HG02610 (cell line): ENCODE results near the gene CPSF3.

Source experiments
- ATAC-seq: cut with Tn5 transposase; IDR thresholded peaks from one replicate; pipeline ENCODE4 v1.9.1; 2021; ENCODE audit warnings: mild to moderate bottlenecking, moderate library complexity; ENCODE audit not compliant: unreplicated experiment

Gene CPSF3

DNA sequence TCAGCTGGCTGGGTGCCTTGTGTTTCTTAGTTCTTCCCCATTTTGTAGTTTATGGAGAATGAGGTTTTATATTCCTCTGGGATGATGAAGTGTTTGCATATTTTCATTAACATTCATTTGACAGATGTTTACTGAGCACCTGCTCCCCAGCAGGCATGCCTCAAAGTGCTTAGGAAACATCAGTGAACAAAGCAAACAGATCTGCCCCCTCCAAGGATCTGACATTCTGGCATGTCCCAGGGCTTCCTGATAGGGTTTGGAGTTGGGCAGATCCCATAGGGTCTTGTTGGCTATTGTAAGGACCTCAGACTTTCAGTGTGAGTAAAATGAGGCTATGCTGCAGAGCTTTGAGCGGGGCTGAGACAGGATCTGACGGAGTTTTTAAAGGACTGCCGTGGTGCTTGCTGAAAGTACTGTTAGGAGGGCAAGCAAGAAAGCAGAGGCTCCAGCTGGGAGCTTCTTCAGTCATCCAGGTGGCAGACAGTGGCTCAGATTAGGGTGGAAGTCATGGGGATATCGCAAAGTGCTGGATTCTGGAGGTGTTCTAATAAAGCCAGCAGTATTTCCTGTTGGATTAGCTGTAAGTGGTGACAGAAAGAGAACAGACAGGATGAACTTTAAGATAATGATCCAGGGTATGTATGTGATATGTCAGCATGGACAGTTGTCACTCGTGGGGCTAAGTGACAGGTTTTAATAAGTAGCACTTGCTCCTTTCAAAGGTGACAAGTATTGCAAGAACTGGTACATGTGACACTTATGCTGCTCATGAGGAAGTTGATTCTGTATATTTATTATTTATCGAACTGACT is 39.6 kb downstream of the CPSF3 start:
- no peak for ATAC-seq

DNA sequence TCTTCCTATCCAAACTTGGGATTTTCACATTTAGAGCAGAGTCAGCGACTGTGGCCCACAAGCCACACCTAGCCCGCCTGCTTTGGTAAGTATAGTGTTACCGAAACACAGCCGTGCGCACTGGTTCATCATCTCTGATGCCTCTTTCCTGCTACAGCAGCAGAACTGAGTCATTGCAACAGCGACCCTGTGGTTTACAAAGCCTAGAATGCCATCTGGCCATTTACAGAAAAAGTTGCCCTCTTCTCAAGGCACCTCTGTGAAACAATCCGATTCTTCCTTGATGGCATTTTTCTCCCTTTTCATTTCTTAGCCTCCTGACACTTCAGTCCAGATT is 40.2 kb downstream of the CPSF3 start:
- no peak for ATAC-seq

DNA sequence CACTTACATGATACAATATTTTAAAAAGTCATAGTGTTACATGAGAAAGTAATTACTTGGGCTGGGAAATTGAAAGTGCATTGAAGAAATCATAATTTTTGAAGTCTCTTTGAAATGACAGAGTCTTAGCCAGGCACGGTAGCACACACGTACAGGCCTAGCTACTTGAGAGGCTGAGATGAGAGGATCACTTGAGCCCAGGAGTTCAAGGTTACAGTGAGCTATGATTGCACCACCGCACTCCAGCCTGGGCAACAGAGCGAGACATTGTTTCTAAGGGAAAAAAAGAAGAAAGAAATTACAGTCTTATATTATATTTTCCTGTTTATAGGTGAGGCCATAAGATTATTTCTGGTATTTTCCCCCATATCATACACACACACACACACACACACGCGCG is 41.7 kb downstream of the CPSF3 start:
- no peak for ATAC-seq

DNA sequence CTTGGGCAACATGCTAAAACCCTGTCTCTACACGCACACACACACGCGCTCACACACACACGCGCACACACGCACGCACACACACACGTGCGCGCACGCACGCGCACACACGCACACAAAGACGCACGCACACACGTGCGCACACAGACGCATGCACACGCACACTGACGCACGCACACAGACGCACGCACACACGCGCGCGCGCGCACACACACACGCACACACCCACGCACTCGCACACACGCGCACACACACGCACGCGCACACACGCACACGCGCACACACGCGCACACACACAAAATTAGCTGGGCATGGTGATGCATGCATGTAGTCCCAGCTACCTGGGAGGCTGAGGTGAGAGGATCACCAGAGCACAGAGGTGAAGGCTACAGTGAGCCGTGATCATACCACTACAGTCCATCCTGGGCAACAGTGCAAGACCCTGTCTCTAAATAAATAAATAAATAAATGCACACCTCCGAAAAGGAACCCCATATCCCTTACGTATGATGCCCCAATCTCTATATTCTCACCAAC is 42.8 kb downstream of the CPSF3 start:
- no peak for ATAC-seq

DNA sequence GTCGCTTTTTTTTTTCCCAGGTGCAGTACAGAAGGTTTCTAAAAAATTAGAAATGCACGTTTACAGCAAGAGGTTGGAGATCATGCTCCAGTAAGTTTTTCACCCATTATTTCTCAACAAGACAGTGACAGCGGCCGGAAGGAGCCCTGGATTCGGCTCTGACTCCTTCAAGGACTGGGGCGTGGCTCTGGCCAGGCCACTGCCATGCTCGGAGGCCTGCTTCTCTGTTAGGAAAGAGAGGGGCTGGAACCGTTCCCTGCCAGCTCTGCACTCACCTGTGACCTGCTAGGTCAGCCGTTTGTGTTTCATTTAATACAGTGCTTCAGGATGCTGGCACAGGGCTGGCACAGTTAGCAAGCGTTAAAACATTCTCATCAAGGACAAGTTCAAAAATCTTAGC is 44.2 kb downstream of the CPSF3 start:
- no peak for ATAC-seq

DNA sequence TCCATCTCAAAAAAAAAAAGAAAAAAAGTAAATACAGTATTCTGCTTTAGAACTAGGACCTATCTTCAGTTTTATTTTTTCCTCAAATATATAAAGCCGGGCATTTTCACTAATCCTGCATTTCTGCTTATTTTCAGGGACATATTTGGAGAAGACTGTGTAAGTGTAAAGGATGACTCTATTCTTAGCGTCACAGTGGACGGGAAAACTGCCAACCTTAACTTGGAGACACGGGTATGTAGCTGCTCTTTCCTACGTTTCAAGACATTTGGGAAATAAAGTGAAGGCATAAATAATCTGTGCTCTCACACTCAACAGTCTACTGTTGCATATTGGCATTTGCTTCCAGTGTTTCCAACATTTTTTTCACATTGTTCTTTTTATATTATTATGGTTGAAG is 47.8 kb downstream of the CPSF3 start:
- no peak for ATAC-seq

DNA sequence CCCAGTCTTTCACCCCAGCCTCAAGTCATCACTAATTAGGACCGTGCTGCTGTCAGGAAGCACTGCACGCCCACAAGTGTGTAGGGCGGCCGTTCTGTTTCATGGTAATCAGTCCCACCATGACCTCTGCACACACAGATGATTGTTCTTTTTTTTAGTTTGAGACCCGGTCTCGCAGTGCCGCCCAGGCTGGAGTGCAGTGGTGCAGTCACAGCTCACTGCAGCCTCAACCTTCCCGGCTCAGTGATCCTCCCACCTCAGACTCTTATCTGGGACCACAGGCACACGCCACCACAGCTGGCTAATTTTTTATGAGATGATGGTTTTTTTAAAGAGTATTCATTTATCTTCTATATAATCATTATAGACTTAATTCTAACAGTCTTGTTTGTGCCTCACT is 49.1 kb downstream of the CPSF3 start:
- ATAC-seq, result no peak

DNA sequence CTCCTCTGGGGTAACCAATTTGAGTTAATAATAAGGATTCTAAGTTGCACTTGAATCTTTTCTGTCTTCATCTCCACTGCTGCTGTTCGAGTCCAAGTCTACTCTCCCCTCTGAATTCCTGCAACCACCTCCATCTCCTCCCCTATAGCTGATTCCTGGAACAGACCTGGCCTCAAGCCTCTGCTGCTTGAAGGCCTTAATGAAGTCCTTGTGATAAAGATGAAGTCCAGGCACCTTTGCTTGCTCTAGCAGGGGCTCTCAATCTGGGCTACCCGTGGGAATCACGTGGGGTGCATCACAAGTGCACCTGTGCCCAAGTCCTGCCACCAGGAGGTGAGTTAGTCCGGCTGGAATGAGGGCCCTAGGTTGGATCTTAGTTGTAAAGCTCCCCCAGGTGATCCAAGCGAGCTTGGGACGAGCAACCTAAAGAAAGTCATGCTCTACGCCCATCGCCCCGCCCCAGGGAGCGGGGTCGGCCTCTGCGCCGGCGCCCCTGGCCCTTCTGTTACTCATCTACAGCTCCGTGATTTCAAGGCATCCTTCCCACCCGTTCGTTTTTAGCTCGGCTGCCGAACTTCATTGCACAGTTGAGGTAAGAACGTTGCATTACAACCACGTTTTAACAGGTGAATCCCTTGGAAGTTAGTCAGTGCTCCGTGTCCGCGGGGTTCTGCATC is 50.0 kb downstream of the CPSF3 start:
- no peak for ATAC-seq

DNA sequence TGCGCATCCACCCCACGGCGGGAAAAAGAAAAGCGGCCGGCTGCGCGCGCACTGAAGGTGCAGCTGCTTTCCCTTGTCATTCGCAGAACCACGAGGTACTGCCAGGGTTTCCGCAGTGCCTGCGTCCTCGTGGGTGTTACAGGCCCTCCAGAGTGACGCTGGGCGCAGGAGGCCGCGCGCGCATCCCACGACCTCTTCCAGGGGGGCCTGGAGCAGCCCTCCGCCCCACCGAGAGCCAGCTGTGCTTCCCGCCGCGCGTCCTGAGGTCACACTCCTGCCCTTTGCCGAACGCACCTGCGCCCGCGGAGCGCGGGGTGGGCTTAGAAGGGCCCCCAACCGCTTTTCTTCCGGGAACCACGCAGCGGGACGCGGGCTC is 50.5 kb downstream of the CPSF3 start:
- ATAC-seq, result peak; percentile 5

DNA sequence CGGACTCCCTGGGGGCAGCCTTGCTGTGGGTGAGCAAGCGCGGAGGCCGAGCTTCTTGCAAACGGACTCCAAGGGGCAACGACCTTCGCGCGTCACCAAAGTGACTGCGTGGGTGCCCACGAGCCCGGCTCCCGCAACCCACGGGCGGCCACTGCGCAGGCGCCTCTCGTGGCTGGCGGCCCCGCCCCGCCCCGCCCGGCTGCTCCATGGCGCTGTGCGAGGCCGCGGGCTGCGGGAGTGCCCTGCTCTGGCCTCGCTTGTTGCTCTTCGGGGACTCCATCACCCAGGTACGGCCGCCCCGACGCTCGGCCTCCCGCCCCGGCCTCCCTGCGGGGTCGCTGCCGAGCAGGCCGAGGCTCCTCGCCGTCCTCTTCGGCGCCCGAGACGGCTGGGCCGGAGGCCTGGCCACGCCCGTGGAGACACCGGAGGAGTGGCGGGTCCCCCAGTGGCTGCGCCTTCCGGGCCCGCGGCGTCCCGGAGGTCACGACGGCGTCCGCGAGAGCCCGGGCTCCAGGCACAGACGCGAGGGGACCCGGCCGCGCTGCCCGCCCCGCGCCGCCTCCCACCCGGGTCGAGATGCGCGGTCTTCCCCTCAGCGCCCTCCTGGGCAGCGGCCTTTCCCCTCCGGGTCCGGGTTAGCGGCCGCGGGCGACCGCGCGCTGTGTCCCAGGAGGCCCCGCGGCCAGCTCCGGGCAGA is 51.1 kb downstream of the CPSF3 start, which contains the start of gene IAH1:
Gene IAH1 (plus strand): TSS at position 191 of the 697 bp plus-strand sequence. CDS start 16 bp downstream, at position 207.
- ATAC-seq, result peak; percentile 66

DNA sequence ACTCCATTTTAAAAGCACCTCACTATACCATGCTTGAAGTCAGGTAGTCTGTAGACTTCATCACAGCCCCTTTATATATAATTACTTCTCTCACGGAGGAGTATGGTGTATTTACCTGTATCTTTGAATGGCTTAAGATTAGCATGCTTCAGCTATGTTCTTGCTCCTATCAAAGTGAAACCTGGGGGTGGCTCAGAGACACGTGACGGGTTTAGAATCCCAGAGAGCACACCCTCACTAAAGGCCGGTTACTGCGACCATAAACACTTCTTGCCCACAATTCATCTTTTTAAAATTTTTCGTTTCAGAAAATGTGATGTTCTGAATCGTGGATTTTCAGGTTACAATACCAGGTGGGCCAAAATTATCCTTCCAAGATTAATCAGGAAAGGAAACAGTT is 54.5 kb downstream of the CPSF3 start:
- no peak for ATAC-seq

DNA sequence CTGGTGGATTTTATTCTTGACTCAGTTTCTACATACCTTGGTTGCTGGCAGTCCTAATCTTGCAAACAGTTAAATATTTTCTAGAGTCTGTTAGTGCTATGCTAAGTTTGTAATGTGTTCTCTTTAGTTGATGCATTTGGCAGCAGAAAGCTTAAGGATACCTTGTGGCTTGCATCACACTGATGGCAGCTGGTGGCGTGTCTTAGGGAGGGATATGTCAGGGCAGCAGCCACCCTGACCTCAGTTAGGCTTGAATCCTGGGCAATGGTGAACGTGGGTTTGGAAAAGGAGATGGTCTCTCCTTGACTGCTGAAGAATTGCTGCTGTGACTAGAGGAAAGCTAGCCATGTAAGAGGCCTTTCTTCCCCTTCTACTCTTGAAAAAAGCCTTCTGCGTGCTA is 55.1 kb downstream of the CPSF3 start:
- ATAC-seq, result no peak

DNA sequence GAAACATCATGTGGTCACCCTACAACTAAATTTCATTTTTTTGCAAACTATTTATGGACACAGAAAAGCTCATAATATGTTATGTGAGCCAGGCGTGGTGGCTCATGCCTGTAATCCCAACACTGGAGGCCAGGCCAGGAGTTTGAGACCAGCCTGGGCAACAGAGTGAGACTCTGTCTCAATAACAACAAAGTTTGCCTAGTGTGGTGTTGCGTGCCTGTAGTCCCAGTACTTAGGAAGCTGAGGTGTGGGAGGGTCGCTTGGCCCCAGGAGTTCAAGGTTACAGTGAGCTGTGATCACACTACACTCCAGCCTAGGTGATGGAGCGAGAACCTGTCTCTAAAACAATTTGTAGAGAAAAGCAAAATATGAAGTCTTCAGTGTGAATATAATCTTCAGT is 56.7 kb downstream of the CPSF3 start:
- ATAC-seq, result no peak

DNA sequence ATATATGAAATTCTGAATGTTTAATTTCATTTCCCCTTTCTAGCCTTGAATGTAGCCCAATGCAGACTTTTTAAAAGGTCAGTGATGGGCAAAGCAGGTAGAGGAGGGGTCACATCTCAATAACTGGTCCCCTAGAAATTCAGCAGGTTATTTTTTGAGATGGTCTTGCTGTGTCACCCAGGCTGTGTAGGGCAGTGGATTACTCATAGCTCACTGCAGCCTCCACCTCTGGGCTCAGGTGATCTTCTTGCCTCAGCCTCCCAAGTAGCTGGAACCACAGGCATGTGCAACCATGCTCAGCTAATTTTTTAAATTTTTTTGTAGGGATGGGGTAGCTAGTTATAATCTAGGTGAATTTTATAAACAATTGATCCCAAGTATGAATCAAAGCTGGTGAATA is 59.7 kb downstream of the CPSF3 start:
- ATAC-seq, result no peak

DNA sequence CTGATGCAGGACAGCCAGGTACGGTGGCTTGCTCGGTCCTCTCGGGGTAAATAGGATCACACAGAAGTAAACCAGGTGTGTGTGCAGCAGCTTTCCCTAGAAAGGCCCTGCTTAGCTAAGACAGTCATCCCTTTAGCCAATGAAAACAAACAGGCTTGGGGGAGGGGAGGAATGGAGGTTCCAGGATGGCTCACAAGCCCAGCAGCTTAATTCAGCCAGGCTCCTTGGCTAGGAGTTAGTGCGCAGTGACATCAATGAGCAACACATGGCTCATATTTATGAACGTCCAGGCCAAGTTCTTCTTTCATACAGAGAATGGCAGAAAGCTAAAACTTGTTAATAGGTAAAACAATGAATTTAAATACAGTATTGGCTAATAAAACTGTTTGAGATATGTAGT is 61.1 kb downstream of the CPSF3 start:
- no peak for ATAC-seq

DNA sequence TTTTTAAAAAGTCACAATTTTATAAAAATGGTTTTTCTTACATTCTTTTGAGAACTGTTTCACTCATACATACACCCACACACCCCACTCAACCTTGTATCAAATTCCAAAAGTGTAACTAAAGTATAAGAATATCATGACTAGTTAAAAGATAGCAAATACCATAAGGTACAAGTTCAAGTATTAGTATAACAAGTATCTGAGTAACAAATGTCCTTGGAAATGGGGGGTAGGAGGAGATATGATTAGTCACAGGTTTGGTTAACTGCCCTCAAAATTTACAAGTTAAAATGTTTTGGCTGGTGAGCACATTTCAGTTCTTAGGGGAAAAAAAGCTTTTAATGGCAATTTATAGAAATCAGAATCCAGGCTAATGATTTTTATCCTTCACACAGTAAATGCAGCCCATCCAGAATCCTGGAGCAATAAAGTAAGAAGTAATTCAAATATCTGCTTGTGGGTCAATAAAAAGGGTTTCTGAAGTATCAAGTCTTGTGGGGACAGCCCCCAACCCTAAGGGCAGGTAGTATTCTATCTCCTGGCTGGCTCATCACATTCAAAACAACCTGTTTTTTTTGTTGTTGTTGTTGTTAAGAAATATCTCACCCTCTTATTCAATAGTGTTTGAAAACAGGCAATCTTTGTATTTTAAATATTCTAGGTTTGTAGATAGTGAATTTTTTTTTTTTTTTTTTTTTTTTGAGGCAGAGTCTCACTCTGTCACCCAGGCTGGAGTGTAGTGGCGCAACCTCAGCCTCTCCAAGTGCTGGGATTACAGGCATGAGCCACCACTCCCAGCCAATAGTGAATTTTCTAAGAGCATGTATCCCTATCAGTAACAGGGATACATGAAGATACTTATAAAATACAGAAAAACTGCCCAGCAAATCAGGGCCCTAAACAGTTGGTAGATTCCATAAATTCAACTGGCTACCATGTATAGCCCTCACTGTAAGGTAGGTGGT is 65.4 kb downstream of the CPSF3 start:
- no peak for ATAC-seq

DNA sequence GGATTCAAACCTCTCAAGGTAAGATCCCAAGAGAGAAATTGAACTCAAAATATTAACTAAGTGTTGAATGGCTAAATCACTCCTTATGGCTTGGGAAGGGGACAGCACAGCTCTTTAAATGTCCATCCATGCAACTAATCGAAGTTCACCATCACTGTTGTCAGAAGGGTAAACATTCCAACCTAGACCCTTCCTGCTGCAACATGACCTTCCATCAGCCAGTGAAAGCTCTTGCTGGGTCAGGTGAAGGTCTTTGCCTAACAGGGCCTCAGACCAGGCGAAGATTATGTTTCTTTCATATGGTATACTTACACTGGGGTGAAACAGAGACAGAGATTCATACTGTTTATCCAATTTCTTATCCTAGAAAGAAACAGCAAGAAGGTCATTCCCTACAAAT is 67.3 kb downstream of the CPSF3 start:
- no peak for ATAC-seq

DNA sequence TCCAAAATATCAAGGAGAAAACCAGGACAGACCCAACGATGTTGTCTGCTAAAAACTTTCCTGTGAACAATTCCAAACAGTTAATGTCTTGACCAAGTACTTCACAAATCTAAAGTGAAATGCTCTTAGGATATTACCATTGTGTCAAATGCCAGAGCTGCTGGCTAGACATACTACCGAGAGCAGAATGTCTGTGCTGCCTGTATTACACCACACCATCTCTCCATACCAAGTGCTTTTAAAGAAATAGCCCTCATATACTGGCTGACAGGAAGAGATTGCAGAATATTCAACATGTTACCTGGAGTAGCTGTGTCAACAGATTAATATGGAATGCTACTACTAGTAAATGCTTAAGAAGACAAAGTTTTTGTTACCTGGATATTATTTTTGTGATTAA is 69.5 kb downstream of the CPSF3 start:
- no peak for ATAC-seq

DNA sequence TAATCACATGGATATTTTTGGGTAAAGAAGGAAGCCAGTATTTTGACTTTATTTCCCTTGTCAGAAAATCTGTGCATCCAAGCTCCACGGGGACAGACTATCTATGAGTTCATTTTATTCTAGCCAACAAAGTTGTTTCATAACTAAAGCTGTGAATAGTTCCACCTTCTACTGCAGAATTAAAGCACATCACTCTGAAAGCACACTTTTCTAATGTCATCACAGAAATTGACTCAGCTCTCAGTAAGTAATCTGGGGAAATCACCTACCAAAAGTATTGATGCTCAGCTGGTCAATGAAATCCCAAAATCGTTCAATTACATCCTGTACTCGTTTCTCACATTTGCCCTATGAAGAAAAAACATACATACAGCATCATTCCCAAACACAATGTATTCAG is 70.0 kb downstream of the CPSF3 start:
- no peak for ATAC-seq

DNA sequence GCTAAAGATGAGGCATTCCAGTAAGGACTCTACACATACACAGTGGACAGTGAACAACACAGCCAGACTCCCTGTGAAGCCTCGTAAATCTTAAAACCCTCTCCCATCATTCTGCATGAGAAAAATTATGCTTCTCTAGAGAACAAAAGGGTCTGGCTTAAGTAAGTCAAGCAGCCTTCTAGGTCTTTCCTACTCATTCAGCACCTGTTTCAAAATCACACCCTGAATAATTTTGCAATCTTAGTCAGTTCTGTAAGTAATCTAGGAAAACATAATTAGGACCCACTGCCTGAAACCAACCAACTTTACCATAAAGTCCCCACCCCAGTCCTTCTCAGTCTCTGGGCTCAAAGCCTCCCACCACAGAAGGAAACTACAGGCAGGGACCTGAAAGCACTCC is 70.6 kb downstream of the CPSF3 start:
- no peak for ATAC-seq

DNA sequence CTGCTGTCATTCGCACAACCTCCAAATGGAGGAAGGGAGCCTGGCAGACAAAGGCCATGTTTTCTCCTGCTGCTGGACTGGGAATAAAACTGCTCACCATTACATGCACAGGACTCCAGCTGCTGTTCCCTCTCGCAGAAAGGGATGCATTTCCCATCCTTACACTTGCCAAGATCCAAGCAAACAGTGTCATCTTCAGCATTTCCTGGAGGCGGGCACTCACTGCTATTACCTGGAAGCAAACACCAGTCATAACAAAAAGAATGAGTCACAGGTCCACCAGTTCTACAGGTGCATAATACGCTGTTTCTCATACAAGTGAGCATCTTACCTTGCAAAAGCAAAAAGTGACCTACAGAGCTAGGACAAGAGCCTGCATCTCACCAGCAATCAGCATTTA is 73.6 kb downstream of the CPSF3 start:
- ATAC-seq, result no peak
